GM21717 (cell line): Measurements from ENCODE around the gene PHF1.
A peak's percentile ranks its signal among the peaks of the same experiment; 100 is the strongest.
"Not testable (repeated sequence)": the region's sequence is repeated elsewhere in the genome, so short reads cannot be mapped to it uniquely, and the experiment has no call there.

Experiments used
- ATAC-seq: cut with Tn5 transposase; IDR thresholded peaks from one replicate; pipeline ENCODE4 v1.9.1; 2021; ENCODE audit warnings: mild to moderate bottlenecking, moderate library complexity; ENCODE audit not compliant: unreplicated experiment

PHF1 gene

GRCh38 chr6:33410711-33411631 is at the start of gene PHF1:
PHF1 (plus strand) TSS chr6:33411014; CDS start chr6:33412264, 1,250 bp downstream.
- peak; percentile 20 for ATAC-seq

DNA sequence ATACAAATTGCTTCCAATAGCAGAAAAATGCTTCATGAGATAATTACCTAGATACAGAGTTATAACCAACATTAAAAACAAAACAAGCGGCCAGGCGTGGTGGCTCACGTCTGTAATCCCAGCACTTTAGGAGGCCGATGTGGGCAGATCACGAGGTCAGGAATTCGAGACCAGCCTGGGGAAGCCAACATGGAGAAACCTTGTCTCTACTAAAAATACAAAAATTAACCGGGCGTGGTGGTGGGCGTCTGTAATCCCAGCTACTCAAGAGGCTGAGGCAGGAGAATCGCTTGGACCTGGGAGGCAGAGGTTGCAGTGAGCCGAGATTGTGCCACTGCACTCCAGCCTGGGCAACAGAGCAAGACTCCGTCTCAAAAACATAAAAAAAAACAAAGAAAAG is 47.3 kb upstream of the PHF1 start:
- not testable (repeated sequence) for ATAC-seq

DNA sequence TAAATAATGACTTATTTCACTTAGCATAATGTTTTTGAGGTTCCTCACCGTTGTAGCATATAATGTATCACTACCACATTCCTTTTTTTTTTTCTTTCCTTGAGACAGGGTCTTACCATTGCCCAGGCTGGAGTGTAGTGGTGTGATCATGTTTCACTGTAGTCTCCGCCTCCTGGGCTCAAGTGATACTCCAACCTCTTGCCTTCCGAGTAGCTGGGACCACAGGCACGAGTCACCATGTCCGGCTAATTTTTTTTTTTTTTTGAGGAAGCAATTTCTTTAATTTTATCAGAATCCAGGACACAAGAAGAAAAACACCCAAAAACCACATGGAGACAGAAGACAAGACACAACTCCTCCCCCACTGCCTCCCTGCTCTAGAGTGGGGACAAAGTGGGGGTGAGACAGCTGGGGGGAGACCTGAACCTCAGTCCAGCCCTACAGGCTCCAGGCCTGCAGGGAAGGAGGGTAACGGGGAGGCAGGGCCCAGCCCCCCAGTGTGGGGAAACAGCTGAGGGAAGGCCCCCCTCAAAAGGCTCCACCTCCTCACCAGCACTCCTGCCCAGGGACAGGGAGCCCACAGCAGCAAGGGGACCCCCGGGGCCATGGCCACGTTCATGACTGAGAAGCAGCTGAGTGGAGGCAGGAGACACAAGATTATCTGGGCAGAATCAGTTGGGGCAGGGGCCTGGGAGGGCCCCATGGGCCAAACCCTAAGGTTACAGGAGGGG is 46.2 kb upstream of the PHF1 start:
- ATAC-seq = not testable (repeated sequence)

- not testable (repeated sequence) for ATAC-seq
Measured at GRCh38 chr6:33365206-33365971, 45.4 kb upstream of the PHF1 start.

- no peak for ATAC-seq
Measured at GRCh38 chr6:33367009-33367714, 43.7 kb upstream of the PHF1 start.

DNA sequence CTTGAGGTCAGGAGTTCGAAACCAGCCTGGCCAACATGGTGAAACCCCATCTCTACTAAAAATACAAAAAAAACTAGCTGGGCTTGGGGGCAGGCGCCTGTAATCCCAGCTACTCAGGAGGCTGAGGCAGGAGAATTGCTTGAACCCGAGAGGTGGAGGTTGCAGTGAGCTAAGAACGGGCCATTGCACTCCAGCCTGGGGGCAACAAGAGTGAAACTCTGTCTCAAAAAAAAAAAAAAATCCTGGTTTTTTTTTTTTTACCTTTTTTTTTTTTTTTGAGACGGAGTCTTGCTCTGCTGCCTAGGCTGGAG is 43.1 kb upstream of the PHF1 start:
- not testable (repeated sequence) for ATAC-seq

DNA sequence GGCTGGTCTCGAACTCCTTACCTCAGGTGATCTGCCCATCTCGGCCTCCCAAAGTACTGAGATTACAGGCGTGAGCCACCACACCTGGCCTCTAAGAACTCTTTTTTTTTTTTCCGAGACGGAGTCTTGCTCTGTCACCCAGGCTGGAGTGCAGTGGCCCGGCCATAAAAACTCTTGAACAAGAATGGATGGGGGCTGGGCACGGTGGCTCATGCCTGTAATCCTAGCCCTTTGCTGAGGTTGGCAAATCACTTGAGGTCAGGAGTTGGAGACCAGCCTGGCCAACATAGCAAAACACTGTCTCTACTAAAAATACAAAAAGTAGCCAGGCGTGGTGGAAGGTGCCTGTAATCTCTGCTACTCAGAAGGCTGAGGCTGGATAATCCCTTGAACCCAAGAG is 38.9 kb upstream of the PHF1 start:
- ATAC-seq = not testable (repeated sequence)

DNA sequence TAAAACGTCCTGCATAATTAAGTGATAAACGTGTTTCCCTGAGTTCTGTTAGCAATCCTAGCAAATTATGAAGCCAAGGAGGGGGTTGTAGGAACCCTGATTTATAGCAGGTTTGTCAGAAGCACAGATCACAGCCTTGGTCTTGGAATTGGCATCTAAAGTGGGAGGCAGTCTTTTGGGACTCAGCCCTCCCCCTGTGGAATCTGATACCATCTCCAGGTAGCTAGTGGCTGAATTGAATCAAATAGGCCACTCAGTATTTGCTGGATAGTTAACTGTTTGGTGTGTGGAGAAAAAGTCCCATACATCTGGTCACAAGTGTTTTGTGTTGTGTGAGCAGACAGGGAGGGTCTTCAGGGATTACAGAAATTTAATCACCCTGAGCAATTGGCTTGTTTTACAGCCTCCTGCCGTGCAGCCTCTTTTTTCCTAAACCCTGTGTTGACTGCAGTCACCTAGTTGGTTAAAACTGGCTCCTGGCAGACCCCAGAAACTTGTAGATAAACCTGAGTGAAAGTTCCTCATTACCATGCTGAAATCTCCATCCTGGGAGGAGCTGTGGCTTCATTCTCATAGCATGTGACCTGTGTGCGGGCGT is 38.2 kb upstream of the PHF1 start:
- ATAC-seq = no peak

- ATAC-seq = no peak
Measured at GRCh38 chr6:33373960-33374910, 36.6 kb upstream of the PHF1 start.

- no peak for ATAC-seq
Measured at GRCh38 chr6:33375143-33375671, 35.6 kb upstream of the PHF1 start.

GRCh38 chr6:33377171-33377570 is 33.6 kb upstream of the PHF1 start:
- ATAC-seq = no peak

- not testable (repeated sequence) for ATAC-seq
Measured at GRCh38 chr6:33379184-33379583, 31.6 kb upstream of the PHF1 start.

DNA sequence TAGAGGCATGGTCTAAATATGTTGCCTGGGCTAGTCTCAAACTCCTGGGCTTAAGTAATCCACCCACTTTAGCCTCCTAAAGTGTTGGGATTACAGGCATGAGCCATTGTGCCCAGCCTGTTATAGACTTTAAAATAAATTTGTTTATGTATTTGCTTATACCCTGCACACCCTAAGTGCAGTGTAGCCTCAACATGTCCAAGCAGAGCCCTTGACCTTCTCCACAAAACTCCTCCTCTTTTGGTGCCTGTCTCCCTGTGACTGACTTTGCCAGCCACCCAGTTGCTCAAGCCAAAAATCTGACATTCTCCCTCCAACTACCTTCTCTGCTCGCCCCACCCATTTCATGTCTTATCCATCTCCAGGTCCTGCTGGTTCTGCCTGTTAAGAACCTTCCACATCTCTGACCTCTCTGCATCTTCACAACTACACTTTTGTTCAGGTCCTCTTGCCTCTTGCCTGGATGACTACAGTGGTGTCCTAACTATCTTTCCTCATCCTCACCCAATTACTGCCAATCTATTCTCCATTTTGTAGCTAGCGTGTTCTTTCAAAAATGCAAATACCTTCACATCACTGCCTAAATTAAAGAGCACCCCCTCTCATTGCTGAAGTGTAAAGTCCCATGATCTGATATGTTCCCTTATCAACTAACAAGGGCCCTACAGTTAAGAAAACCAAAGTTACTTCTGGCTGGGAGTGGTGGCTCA is 30.4 kb upstream of the PHF1 start:
- no peak for ATAC-seq

DNA sequence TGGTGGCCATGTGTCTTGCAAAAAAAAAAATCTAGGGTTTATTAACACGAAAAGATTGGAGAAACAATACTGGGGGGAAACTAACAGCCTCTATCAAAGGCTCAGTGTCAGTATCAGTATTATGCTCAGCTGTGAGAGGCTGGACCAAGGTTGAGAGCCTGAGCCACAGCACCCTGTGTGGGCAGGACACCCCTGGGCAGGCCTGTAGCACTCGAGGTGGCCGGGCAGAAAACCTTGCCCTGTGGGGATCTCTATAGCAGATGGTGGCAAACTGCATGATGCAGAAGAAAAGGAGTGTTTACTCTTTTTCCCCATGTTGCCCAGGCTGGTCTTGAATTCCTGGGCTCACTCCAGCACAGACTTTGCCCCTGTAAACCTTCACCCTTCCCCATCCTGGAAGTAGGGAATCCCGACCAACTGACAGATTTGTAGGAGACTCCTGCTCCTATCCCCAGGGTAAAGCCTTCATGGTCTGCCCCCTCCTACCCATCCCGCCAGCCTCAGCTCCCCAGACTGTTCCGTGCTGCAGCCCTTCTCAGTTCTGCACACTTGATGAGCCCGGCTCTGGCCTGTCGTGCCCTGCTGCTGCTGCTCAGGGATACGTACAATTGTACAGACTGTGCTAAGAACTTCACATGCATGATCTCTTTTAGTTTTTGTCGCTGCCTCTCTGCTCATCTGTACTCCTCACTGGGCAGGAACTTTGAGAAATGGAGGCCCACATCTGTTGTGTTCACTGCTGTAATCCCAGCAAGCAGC is 27.2 kb upstream of the PHF1 start:
- no peak for ATAC-seq

DNA sequence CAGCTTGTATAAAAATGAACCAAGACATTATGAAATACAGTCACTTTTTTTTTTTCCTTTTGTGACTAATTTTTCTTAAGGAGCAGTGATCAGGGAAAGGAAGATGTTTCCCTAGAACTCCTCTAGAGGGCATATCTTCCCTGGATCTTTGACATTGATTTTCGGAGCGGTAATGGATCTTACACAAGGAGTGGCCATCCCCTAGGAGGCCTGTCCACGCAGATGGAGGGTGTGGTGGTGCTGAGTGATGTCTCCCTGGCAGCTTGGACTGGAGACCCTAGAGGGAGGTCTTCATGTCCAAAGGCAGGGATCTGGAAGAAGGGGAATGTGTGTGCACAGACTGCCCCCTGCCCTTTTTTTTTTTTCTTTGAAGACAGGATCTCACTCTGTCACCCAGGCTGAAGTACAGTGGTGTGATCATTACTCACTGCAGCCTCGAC is 26.2 kb upstream of the PHF1 start:
- ATAC-seq = no peak

DNA sequence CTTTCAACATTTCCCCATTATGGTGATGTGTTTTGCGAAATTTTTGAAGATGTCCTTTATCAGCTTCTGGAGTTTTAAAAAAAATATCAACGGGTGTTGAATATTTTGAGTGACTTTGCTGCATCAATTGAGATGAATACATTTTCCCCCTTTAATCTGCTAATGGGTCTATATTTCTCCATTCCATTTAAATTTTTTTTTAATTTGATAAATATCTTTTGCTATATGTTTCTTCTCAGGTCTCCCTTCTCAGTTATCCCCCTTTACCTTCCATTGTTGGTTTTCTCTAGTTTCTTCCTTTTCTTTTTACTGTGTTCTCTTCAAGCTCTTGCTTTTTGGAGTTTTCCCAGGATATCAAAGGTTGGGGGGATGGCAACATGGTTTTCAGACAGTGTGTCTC is 20.6 kb upstream of the PHF1 start:
- no peak for ATAC-seq

GRCh38 chr6:33390767-33391277 is 20.0 kb upstream of the PHF1 start:
- ATAC-seq = no peak
